GM12891 (cell line): ENCODE data around the gene FUT2.

Experiments used
- POLR2A ChIP-seq: IDR thresholded peaks from 2 replicates; pipeline ENCODE4 v1.6.1; 2011; ENCODE audit warnings: low read depth, low read length, control low read depth
- POLR2AphosphoS5 ChIP-seq: IDR thresholded peaks from 2 replicates; pipeline ENCODE4 v1.6.1; 2011; ENCODE audit warnings: low read depth, low read length, control low read depth

GRCh38 chr19:48659768-48660167 is 36.0 kb upstream of the FUT2 start:
- no peak for TF ChIP-seq POLR2AphosphoS5
- TF ChIP-seq POLR2A = no peak
